Fibroblast of upper back skin (primary cell): ENCODE data around the gene RPTOR.
A peak's percentile ranks its signal among the peaks of the same experiment; 100 is the strongest.

Experiments
- DNase-seq: peaks from one replicate; pipeline ENCODE4 v3.0.0-alpha.2; 2013

RPTOR gene

GRCh38 chr17:80904036-80904753 lies 359.6 kb downstream of the RPTOR start:
- no peak for DNase-seq

- no peak for DNase-seq
Observed at GRCh38 chr17:80905586-80906230, 361.1 kb downstream of the RPTOR start.

GRCh38 chr17:80906364-80907259 lies 362.0 kb downstream of the RPTOR start:
- DNase-seq, result no peak

GRCh38 chr17:80907281-80907680 lies 362.6 kb downstream of the RPTOR start:
- no peak for DNase-seq

GRCh38 chr17:80908211-80908610 lies 363.6 kb downstream of the RPTOR start:
- no peak for DNase-seq

GRCh38 chr17:80908776-80909175 lies 364.1 kb downstream of the RPTOR start:
- DNase-seq, result no peak

GRCh38 chr17:80909635-80910034 lies 365.0 kb downstream of the RPTOR start:
- DNase-seq, result no peak

GRCh38 chr17:80910043-80910442 lies 365.4 kb downstream of the RPTOR start:
- DNase-seq, result no peak

GRCh38 chr17:80912476-80912875 lies 367.8 kb downstream of the RPTOR start:
- no peak for DNase-seq

- no peak for DNase-seq
Observed at GRCh38 chr17:80913928-80914821, 369.5 kb downstream of the RPTOR start.

- no peak for DNase-seq
Observed at GRCh38 chr17:80916246-80916645, 371.6 kb downstream of the RPTOR start.

- no peak for DNase-seq
Observed at GRCh38 chr17:80917716-80918560, 373.3 kb downstream of the RPTOR start.

GRCh38 chr17:80918731-80919130 lies 374.1 kb downstream of the RPTOR start:
- no peak for DNase-seq

- no peak for DNase-seq
Observed at GRCh38 chr17:80919331-80920311, 375.0 kb downstream of the RPTOR start.

GRCh38 chr17:80920441-80920840 lies 375.8 kb downstream of the RPTOR start:
- peak; percentile 59 for DNase-seq

- no peak for DNase-seq
Observed at GRCh38 chr17:80921159-80921558, 376.5 kb downstream of the RPTOR start.

GRCh38 chr17:80921741-80922579 lies 377.3 kb downstream of the RPTOR start:
- no peak for DNase-seq

GRCh38 chr17:80922580-80923160 lies 378.0 kb downstream of the RPTOR start:
- no peak for DNase-seq
